Measurements from ENCODE around the gene GREM1.

- TF ChIP-seq POLR2AphosphoS5 (IDR thresholded peaks at IDR 0.05; ENCODE audit: low read depth, low read length) (no peak), SPI1 (IDR thresholded peaks at IDR 0.05; ENCODE audit: low read depth, low read length) (no peak), POLR2A (IDR thresholded peaks at IDR 0.05; ENCODE audit: low read depth, low read length) (no peak), TAF1 (IDR thresholded peaks at IDR 0.05; ENCODE audit: low read depth, low read length) (no peak), POU2F2 (IDR thresholded peaks at IDR 0.05; ENCODE audit: low read depth, low read length) (no peak), PAX5 (IDR thresholded peaks at IDR 0.05; ENCODE audit: insufficient read depth, low read length, severe bottlenecking) (no peak)
Measured at GRCh38 chr15:32747921-32748342, 30.1 kb downstream of the GREM1 start.
